GM18505 (cell line): ENCODE data around the gene GJD2.

Experiments used
- ATAC-seq: cut with Tn5 transposase; IDR thresholded peaks from one replicate; pipeline ENCODE4 v1.9.1; 2021; ENCODE audit not compliant: unreplicated experiment
- POLR2A ChIP-seq: IDR thresholded peaks from 4 replicates; pipeline ENCODE4 v1.6.1; 2011; ENCODE audit warnings: borderline replicate concordance; ENCODE audit not compliant: insufficient read depth, insufficient read length; ENCODE audit errors: extremely low read depth

Gene GJD2

DNA sequence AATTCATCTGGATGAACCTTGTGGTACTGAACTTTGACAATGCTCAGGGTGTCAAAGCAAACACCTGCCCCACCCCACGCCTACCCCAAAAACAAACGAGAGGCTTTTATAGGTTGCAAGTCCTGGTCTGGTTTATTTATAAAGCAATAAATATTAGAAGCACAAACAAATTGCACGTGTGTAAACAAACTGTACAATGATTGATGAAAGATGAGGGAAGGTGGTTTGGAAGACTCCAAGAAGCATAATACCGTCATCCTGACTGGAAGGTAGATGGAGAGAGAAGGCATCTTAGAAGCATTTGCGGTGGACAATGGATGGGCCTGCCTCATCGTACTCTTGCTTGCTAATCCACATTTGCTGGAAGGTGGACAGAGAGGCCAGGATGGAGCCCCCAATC, 35.3 kb upstream of the GJD2 start:
- no peak for TF ChIP-seq POLR2A
- ATAC-seq, result no peak

DNA sequence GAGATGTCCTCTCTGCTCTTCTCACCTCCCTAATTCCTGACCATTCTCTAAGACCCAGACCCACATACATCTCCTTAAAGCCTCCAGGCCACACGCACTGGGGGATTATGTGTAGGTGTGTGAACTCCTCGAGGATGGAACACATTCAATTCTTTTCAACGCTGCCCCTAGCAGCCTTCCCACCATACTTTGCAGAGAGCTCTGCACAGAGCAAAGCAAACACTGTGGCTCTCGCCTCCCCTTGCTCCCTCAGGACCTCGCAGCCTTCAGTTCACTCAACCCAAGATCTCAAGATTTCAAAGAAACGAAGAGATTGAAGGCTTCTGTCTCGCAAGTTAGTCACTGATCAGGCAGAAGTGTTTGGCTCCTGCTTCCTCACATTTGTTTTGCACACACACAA, 34.5 kb upstream of the GJD2 start:
- TF ChIP-seq POLR2A, result no peak
- no peak for ATAC-seq

DNA sequence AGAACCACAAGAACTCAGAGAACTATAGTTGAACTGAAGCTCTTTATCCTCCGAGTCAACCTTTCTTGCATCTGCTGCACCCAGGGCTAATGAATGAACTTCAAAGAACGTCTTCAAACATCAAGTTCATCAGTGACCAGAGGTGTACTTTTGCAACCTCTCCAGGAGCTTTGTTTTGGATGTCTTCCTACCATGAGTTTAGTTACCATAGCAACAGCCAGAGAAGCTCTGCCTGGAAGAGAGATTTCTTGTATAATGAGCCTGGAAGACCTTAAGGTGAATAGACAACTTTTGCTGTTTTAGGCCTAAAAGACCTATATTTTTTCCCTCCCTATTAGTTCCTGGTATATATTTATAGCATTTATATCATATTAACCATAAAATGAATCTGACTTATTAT, 31.4 kb upstream of the GJD2 start:
- no peak for ATAC-seq
- TF ChIP-seq POLR2A, result no peak

DNA sequence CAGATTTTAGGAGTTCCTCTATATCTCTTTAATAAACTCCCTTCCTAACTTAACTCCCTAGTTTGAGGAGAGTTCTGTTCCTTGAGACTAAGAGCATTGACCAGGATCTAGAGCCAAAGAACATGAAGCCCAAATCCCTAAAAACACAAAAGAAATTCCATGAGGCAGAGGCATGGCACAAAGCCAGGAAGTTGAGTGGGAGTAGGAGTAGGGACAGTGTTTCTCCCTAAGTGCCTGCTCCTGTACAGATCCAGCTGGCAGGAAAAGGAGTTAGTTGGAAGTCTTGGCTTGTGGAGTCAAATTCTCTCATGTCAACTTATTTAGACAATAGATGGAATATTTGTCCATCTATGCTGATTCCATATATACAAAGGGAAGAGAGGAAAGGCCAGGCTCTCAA, 29.2 kb upstream of the GJD2 start:
- no peak for TF ChIP-seq POLR2A
- no peak for ATAC-seq

DNA sequence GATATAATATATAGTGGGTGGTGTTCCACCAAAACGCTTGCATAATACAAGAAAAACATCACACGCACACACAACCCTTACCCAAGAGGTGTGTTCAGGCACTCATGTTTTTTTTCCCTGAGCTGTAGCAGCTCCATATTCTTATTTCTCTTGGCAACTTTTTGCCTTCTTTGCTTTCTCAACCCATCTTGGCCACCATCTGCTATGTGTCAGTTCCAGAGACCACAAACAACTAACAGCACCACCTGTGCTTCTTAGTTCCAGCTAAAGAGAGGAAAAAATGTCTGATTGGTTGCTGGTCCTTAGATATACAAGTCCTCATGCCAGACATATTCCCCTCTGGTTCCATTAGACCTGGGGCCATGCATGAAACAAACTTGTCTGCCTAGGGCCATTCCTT, 28.6 kb upstream of the GJD2 start:
- TF ChIP-seq POLR2A, result no peak
- no peak for ATAC-seq

DNA sequence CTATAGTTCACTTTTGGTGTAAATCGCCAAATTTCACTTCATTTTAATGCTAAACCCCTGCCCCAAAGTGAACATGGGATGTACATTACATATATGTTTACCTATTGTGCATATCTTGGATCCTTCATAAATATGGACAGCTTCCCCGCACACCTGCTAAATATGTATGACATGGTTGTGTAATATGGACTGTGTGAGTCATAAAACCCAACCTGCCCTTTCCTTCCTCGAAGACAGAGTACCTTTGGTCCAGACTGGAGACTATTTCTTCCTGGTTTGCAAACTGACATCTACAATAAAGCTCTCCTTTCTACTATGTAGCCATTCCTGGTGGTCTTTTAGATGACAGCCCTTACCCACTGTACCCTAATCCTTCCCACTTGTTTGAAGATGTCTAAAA, 28.1 kb upstream of the GJD2 start:
- ATAC-seq, result no peak

DNA sequence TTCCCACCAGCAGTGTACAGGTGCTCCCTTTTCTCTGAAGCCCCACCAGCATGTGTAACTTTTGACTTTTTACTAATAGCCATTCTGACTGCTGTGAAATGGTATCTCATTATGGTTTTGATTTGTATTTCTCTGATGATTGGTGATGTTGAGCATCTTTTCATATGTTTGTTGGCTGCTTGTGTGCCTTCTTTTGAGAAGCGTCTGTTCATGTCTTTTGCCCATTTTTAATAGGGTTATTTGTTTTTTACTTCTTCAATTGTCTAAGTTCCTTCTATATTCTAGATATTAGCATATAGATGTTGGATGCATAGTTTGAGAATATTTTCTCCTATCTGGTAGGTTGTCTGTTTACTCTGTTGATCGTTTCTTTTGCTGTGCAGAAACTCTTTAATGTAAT, 25.9 kb upstream of the GJD2 start:
- no peak for ATAC-seq

More for the DNA sequence above, 28.1 kb upstream of the GJD2 start:
- no peak for TF ChIP-seq POLR2A

DNA sequence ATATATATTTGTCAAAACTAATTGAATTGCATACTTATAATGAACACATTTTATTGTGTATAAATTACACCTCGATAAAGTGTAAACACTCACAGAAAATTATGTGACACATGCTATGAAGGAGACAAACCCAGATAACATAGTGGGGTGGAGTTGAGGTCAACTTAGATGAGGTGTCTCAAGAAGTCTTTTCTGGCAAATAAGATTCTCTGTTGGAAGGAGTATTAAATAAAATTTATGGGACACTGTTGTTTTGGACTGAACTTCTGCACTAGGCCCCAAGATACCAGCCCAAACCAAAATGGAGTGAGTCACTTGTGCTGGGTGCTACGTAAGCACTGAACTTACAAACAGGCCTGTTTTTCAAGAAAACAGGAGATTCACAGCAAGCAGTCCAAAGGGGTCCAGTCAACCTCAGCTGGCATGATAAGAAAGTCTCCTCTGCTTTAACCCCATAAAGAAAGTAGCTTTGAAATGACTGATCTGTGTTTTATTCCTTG, 21.9 kb upstream of the GJD2 start:
- no peak for TF ChIP-seq POLR2A
- ATAC-seq, result no peak

More for the DNA sequence above, 25.9 kb upstream of the GJD2 start:
- TF ChIP-seq POLR2A, result no peak

DNA sequence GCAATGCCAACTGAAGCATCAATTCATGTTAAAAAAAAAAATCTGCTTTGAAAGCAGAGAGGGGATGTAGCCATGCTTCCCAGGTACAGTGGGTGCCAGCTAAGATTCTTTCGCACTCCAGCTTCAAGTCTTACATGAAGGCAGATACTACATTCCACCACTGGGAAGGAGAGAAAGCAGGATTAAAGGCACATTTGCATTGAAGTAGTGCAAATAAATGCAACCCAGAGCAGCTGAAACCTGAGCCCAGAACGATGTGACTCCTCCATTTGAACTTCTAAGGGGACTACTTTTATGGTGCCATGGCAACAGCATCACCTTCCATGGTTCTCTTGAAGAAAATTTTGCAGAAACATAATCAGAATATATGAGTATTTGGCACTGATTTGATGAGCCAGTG, 19.1 kb upstream of the GJD2 start:
- TF ChIP-seq POLR2A, result no peak
- no peak for ATAC-seq

DNA sequence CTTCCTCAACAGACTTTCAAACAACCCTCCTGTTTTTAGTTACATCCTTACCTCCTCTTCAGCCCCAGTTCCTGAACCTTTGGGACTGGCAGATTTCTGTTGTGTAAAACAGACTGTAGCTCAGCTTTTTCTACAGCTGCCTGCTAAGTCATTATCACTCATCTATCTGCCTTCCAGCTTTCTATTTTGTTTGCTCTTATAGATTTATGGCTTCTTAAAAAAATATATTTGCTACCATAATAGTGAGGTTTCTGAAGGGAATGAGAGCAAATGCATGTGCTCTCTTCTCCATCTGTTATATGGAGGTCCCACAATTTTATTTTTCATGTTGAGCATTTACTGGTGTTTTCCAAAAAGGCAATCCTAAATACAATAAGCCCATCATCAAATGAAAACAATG, 18.2 kb upstream of the GJD2 start:
- no peak for TF ChIP-seq POLR2A
- no peak for ATAC-seq

DNA sequence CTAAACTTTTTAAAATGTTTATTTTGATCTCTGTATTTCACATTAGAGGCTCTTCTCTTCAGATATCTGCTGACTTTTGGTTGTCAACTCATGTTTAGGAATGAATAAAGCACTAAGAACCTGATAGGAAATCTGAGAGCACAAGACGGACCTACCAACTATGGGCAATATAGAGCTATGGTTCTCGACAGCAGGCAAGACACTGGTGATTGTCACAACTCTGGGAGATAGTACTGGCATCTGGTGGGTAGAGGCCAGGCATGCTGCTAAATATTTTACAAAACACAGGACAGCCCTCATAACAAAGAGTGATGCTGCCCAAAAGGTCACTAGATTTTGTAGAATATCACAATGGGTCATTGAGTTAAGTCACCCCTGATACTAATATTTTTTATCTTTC, 17.5 kb upstream of the GJD2 start:
- TF ChIP-seq POLR2A, result no peak
- no peak for ATAC-seq

DNA sequence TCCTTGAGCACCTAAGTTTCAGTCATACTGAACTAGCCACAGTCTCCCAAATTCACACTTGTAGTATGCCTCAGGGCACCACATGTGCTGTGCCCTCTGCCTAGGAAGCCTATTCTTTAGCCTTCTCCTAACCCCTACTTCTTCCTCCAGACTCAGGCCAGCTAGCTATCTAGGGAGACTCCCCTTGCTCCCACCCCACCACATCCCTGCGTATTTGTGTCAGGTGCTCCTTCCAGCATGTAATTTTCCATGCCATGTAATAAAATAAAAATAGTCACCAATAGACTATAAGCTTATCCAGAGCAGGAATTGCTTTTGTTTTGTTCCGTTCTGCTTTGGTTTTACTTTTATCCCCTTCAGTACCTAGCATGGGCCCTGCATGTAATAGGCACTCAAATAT, 14.9 kb upstream of the GJD2 start:
- no peak for TF ChIP-seq POLR2A
- ATAC-seq, result no peak

DNA sequence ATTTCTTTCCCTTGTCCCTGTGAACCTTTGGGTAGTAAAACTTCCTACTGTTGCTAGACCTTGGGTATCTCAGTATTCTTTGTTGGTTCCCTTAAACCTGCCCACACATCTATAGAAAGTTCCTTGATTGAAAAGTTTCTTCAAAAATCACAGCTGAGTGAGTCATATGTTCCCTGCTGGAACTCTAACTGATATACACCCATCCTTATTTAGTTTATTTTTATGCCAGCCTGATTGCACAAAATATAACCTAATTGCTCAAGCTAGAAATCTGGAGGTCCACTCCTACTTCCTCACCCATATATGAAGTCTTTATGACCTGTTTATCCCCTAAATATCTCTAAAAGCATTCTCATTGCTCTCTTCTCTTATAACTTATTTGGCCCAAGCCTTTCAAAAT, 13.7 kb upstream of the GJD2 start:
- TF ChIP-seq POLR2A, result no peak
- ATAC-seq, result no peak

DNA sequence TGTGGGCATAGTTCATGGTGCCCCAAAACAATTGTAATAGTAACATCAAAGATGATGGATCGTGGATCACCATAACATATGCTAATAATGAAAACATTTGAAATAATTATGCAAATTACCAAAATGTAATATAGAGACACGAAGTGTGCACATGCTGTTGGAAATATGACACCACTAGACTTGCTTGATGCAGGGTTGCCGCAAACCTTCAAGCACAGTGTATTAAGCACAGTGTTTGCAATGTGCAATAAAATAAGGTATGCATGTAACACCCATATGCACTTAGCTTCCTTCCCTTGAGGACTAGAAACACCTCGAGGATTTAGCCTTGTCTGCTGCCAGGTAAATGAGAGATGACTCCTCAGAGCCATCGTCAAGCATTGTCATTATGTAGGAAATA, 10.9 kb upstream of the GJD2 start:
- no peak for ATAC-seq
- no peak for TF ChIP-seq POLR2A

DNA sequence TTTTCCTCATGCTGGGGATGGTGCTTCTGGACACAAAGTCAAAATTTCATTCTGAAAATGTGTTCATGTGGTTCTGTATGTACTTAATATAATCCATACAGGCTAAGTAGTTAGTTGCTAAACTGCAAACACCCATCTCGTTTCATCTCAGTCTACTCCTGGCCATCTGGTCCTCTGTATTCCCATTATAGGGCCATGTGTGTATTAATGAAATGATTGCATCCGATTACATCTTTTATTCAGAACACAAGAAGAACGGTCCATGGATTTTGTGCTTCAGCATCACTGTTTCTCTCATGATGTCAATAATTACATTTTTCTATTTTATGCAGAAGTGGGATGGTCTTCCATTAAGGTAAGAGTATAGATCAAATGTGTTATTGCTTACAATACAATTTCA, 6.1 kb upstream of the GJD2 start:
- no peak for ATAC-seq
- TF ChIP-seq POLR2A, result no peak
